CD4-positive, alpha-beta T cell treated with Interleukin-15 for 1 hour (primary cell): ENCODE measurements around the gene RHBG.

ENCODE experiments used
- DNase-seq: peaks from one replicate; pipeline ENCODE4 v3.0.0-alpha.2; 2020

Gene RHBG

DNA sequence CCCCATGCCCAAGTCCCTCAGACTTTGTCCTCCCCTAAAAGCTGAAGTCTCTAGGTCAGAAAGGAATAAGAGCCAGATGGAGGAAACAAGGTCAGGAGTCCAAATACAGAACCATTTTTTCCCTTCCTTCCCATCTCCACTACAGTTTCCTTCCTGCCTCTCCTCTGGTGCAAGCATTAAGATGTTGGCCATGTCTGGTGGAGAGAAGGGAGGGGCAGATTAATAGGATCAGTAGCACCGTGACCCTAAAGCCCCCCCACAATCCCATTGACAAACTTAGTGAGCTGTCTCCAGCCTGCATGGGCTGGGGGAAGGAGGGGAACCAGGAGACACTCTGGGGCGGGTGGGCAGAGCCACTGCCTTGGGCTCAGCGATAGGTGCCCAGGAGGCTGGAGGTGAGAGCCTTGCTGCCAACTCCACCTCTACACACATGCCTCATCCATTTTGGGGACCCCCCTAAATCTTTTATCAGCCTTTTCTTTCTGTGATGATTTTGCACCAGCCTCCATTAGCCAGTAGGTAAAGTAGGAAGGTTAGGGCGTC lies 59.8 kb downstream of the RHBG start:
- DNase-seq, result no peak

DNA sequence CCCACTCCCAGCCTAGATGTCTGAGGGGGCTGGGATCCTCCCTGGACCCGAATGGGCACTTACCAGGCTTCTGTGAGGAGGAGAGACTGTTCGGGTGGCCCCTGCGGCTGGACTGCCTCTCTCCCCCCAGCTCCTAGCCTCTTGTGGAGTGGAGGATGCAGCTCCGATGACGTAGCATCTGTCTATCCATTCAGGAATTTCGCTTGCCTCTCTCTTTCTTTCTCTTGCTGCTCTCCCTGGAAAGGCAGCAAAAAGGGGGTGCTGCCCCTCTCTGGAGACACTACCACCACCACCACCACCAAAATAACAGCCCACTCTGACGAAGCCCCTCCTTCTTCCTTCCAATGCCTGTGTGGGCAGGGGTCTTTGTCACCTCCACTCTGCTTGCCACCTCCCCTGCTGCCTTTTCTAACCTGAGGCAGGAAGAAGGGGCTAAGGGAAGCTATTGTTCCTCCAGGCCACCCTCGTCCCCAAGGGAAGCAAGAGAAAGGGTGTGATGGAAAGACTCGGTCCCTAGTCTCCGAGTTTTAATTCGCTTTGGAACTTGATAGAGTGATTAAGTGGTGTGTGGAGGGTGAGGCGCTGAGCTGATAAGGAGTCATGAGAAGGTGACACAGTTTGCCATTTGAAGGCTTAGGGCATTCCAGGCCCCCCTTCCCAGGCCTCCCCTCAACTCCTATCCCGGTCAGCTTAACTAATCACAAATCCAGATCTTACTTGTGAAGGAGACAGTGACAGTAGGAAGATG lies 60.5 kb downstream of the RHBG start:
- no peak for DNase-seq

DNA sequence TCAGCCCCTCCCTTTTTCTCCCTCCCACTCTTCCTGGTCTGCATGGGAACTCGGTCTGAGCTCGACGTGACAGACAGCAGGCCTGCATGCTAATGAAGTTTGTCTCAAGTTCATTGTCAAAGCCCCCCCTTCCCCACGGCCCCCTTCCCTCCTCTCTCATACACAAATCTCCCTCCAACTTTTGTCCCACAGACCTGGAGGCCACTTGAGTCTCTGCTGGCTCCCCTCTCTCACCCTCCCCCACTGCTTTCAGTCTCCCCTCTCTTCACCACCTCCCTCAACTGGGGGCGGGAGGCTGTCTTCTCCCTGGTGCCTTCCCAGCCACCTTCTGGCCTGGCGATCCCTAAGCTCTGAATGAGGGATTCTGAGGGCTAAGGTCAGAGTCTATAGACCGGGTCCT lies 61.3 kb downstream of the RHBG start:
- no peak for DNase-seq

DNA sequence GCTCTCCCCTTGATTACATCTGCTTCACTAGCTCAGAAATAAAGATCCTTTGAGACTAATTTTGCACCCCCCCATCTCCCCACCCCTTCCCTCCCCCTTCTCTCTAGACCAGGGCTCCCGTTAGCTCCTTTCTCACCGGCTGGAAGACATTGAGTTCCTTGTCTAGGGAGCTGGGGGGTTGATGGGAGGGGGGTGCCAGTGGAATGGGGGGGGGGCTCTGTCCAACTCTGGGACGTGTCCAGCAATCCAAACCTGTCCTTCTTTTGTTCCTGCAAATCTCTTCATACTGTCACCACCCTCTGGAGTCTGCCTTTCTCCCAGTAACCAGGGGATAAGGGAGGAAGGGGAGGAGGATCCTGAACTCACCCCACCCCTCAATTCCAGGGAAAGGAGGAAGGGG lies 61.9 kb downstream of the RHBG start:
- no peak for DNase-seq

DNA sequence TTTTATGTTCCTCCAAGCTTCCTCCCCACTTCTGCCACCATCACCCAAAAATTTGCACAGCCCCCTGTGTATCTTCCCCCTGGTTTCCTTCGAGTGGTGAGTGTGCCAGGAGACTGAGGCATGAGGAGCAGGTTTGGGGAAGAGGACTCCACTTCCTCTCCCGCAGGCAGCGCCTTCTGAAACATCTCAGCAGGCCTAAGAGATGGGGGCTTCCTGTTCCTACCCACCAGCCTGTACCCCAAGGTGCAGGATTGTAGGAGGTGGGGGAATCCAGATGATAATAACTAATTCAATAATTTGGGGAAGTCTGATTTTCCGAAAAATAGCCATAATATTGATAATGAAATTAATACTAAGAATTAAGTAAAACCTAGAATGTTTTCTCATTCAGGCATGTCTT lies 62.4 kb downstream of the RHBG start:
- DNase-seq, result no peak

DNA sequence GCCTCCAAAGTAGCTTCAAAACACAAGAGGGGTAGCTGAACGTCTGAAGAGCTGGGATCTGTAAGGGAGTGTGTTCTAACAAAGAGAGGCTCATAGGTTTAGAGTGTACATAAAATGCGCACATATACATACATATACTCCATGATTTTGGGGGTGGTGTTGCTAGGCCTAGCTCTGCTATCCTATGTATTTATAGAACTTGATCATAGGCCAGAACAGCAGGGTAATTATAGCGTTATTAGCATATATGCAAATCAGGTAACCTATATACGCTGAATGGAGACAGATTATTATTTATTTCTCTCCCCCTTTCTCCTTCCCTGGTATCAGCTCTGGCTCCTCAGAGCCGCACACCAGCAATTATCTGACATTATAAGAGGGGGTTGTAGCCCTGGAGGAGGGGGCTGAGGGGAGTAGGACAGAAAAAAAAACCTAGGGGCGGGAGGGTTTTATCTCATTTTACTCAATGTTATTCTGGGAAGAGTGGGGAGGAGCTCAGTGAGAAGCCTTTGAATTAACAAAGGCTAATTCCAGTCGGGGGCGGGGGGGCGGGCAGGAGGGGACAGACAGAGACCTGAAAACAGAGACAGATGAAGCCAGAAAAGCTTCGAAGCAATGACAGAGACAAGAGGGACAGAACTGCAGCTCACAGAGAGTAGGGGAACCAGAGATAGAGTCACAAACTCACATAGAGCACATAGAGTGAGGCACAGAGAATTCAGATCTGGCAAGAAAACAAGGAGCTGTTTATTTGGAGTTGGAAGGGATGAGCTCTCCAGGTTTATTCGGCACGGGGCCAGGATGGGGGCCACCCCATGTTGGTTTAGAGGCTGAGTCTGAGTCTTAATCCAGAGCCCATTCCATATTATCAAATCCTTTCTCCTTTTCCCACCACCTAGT lies 63.0 kb downstream of the RHBG start:
- no peak for DNase-seq

DNA sequence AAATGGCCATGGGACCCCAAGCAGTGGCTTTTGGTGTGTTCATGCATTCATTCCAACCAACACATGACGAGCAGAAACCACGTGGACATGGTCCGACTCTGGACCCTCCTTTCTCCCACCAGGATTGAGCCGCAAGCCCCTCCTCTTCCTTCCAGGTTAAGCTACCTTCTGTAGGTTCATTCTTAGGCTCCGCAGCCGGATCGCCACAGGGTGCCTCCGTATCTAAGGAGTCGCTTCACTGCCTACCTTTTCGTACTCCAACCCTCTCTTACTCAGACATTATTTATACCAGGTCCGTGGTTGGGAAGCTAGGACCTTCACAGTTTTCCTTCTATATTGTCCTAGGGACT lies 63.6 kb downstream of the RHBG start:
- DNase-seq, result no peak

DNA sequence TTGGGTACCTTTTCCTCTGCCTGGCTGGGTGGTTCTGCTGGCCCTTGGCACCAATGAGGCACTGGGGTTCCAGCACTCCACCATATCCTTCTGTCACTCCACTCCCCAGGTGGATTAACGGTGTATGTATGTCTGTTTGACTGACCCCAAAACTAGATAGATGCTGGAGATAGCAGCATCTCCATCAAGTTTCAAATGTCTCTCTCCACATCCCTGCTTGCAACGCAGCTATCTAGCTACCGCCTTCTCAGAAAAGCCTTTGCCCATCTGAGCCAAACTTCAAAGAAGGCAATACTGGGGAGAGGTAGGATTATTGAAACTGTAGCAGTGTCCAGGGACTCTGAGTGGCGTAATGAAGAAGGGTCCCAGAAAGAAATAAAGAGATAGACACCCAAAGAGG lies 64.0 kb downstream of the RHBG start:
- DNase-seq, result no peak

DNA sequence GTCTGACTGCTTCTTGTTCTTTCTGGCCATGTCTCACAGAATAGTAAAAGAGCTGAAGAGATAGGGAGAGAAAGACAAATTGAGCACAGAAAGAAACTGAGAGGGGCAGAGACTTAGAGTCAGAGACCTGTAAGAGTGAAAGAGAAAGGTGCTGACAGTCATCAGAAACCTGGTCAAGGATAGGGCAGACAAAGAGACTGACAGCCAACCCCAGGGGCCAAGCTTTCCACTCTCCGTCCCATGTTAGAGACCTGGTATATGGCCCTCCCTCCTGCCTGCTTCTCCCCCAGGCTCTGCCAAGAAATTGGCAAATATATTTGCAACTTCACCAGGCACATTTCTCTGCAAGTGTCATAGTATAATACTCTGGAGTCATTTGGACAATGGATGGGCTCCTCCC lies 64.6 kb downstream of the RHBG start:
- DNase-seq, result no peak
